IPS DF 4.7 (cell line): ENCODE measurements around the gene PRKCZ.

Experiments
- DNase-seq: peaks from one replicate; pipeline ENCODE4 v3.0.0-alpha.2; 2013; ENCODE audit warnings: low spot score; ENCODE audit errors: extremely low read depth

Gene PRKCZ

GRCh38 chr1:2175681-2176454 lies 125.7 kb downstream of the PRKCZ start:
- DNase-seq: no peak

GRCh38 chr1:2176615-2177014 lies 126.4 kb downstream of the PRKCZ start:
- DNase-seq: no peak

- DNase-seq: no peak
These were observed 127.3 kb downstream of the PRKCZ start for GRCh38 chr1:2177541-2177940.

- DNase-seq: no peak
These were observed 127.8 kb downstream of the PRKCZ start for GRCh38 chr1:2177946-2178538.

GRCh38 chr1:2178875-2179274 lies 128.7 kb downstream of the PRKCZ start:
- no peak for DNase-seq

- DNase-seq: no peak
These were observed 129.2 kb downstream of the PRKCZ start for GRCh38 chr1:2179283-2180013.

- no peak for DNase-seq
These were observed 130.4 kb downstream of the PRKCZ start for GRCh38 chr1:2180297-2181245.

- no peak for DNase-seq
These were observed 131.1 kb downstream of the PRKCZ start for GRCh38 chr1:2181271-2181670.

GRCh38 chr1:2181752-2182151 lies 131.5 kb downstream of the PRKCZ start:
- DNase-seq: no peak

GRCh38 chr1:2182376-2182775 lies 132.2 kb downstream of the PRKCZ start:
- no peak for DNase-seq

GRCh38 chr1:2183937-2184334 lies 133.7 kb downstream of the PRKCZ start:
- DNase-seq: no peak

GRCh38 chr1:2184531-2184930 lies 134.3 kb downstream of the PRKCZ start:
- DNase-seq: no peak

- DNase-seq: no peak
These were observed 134.7 kb downstream of the PRKCZ start for GRCh38 chr1:2184934-2185333.

GRCh38 chr1:2185880-2186855 lies 136.0 kb downstream of the PRKCZ start:
- no peak for DNase-seq

GRCh38 chr1:2186901-2187300 lies 136.7 kb downstream of the PRKCZ start:
- no peak for DNase-seq

- DNase-seq: no peak
These were observed 137.4 kb downstream of the PRKCZ start for GRCh38 chr1:2187619-2188018.

GRCh38 chr1:2188336-2188735 lies 138.1 kb downstream of the PRKCZ start:
- no peak for DNase-seq

GRCh38 chr1:2189459-2190425 lies 139.5 kb downstream of the PRKCZ start:
- DNase-seq: no peak

- DNase-seq: no peak
These were observed 140.3 kb downstream of the PRKCZ start for GRCh38 chr1:2190491-2190976.
